Sigmoid colon (tissue), 7 donors: ENCODE results near the gene SORT1. TPM values are rescaled to one million over a fixed set of nuclear protein-coding genes. Genes with fewer than 3 reads are reported as not detected.

Source experiments
- DNase-seq: peaks from one replicate; pipeline ENCODE4 v3.0.0-alpha.2; 2019
- H3K27ac ChIP-seq, 4 donors: fragments of 200-600 bp; sonication (generic); one replicate each; pipeline ENCODE4 v1.5.1; 2016 to 2019; ENCODE audit warnings: mild to moderate bottlenecking in 1 of 4
- H3K27me3 ChIP-seq, 3 donors: fragments of 200-600 bp; sonication (generic); one replicate each; pipeline ENCODE4 v1.5.1; 2019; ENCODE audit warnings: mild to moderate bottlenecking in 1 of 3
- H3K36me3 ChIP-seq, 4 donors: fragments of 200-600 bp; sonication (generic); one replicate each; pipeline ENCODE4 v1.5.1; 2016 to 2019
- H3K4me1 ChIP-seq, 4 donors: fragments of 200-600 bp; sonication (generic); one replicate each; pipeline ENCODE4 v1.5.1; 2017 to 2019
- H3K4me3 ChIP-seq, 4 donors: fragments of 200-600 bp; sonication (generic); one replicate each; pipeline ENCODE4 v1.5.1; 2017 to 2019; ENCODE audit warnings: mild to moderate bottlenecking in 2 of 4, moderate library complexity in 1 of 4
- H3K9me3 ChIP-seq, 4 donors: fragments of 200-600 bp in 3 of 4; sonication (generic) in 3 of 4; one replicate each; pipeline versions ENCODE4 v1.5.1 to v1.6.1; 2013 to 2019
- EP300 ChIP-seq, 4 donors: sonication (generic); formaldehyde crosslinking; IDR thresholded peaks; one replicate each; pipeline ENCODE4 v1.6.1; 2017; ENCODE audit warnings: antibody characterized with exemption in 4 of 4
- POLR2A ChIP-seq, 2 donors: fragments of 450-650 bp; IDR thresholded peaks; one replicate each; pipeline ENCODE4 v1.6.1; 2016; ENCODE audit warnings: antibody characterized with exemption in 2 of 2, mild to moderate bottlenecking in 2 of 2, moderate library complexity in 2 of 2
- POLR2AphosphoS5 ChIP-seq, 4 donors: sonication (generic); formaldehyde crosslinking; IDR thresholded peaks; one replicate each; pipeline ENCODE4 v1.6.1; 2017; ENCODE audit warnings: antibody characterized with exemption in 4 of 4
- WGBS, 2 donors: extraction: QIAGEN DNeasy Blood & Tissue Kit; methylation state at CpG; one replicate each; pipeline ENCODE4 v1.1.7; 2013; 5-methylcytosine and 5-hydroxymethylcytosine counted together
- intact Hi-C: fragments of 100-400 bp; cut with DNase I; formaldehyde crosslinking; loops from one replicate; pipeline ENCODE4 v1.15.1; 2023
- polyA plus RNA-seq, 3 donors: library from polyadenylated mRNA; stranded (reverse); fragments of 200-250 nt; gene quantifications; one replicate each; pipeline ENCODE4 v1.2.3, GENCODE V29; 2013
- total RNA-seq, 4 donors: library from RNA; depleted of rRNA; stranded (reverse); fragments of >200 nt; gene quantifications; one replicate each; pipeline ENCODE4 v1.1.0, GENCODE V29; 2016
- TF ChIP-seq, protein P1 (sequence below), 4 experiments: fragments of 450-650 bp in 3 of 4; fragments of 200-600 bp in 1 of 4; IDR thresholded peaks; one replicate each; pipeline ENCODE4 v1.5.1; 2016 to 2019; ENCODE audit warnings: antibody characterized with exemption in 4 of 4, mild to moderate bottlenecking in 3 of 4, moderate library complexity in 2 of 4
- donor health status: healthy with polysubstance abuse.
- donor health status: Bipolar disorder and iron deficiency.
- donor health status: healthy.

SORT1 gene
- total and polyA plus RNA-seq, 7 donors: 7.2 to 55.1 (median 37.0) TPM

DNA sequence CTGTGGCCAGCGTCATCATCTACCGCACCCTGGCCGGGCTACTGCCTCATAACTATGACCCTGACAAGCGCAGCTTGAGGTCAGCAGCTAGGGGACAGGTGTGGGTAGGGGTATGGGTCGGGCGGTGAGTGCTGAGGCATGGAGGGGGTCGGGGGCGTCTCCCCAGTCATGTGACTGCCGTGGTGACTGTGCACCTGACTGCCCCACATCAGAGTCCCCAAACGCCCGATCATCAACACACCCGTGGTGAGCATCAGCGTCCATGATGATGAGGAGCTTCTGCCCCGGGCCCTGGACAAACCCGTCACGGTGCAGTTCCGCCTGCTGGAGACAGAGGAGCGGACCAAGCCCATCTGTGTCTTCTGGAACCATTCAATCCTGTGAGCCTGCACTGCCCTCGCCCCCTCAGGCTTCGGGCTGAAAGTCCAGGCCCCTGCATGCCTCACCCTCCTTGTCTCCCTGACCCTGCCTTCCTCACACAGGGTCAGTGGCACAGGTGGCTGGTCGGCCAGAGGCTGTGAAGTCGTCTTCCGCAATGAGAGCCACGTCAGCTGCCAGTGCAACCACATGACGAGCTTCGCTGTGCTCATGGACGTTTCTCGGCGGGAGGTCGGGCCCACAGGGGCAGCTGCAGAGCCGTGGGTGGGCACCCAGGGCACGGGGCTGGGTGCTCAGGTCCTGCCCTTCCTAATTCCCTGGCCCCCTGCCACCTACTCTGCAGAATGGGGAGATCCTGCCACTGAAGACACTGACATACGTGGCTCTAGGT, 128.3 kb downstream of the SORT1 start:
- H3K27ac ChIP-seq: no peak overlapping the region
- no peaks in the 10 kb centered on the region for H3K9me3 ChIP-seq
- WGBS, 2 donors: 92 to 93% methylated on average over 33 of the region's 33 CpGs
- peaks cover 0 to 2% (median 0%) of the 10 kb centered on the region in 4 donors for H3K4me1 ChIP-seq
- H3K4me3 ChIP-seq: no peak overlapping the region
- peaks cover 0 to 45% (median 0%) of the 10 kb centered on the region in 4 donors for H3K36me3 ChIP-seq
- TF ChIP-seq, protein P1, sequence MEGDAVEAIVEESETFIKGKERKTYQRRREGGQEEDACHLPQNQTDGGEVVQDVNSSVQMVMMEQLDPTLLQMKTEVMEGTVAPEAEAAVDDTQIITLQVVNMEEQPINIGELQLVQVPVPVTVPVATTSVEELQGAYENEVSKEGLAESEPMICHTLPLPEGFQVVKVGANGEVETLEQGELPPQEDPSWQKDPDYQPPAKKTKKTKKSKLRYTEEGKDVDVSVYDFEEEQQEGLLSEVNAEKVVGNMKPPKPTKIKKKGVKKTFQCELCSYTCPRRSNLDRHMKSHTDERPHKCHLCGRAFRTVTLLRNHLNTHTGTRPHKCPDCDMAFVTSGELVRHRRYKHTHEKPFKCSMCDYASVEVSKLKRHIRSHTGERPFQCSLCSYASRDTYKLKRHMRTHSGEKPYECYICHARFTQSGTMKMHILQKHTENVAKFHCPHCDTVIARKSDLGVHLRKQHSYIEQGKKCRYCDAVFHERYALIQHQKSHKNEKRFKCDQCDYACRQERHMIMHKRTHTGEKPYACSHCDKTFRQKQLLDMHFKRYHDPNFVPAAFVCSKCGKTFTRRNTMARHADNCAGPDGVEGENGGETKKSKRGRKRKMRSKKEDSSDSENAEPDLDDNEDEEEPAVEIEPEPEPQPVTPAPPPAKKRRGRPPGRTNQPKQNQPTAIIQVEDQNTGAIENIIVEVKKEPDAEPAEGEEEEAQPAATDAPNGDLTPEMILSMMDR (IDR thresholded peaks at IDR 0.05): no peak
- TF ChIP-seq POLR2AphosphoS5 (IDR thresholded peaks at IDR 0.05) (no peak), POLR2A (IDR thresholded peaks at IDR 0.05) (no peak), EP300 (IDR thresholded peaks at IDR 0.05) (no peak)
- intact Hi-C loops: no loop called here
- no peaks in the 10 kb centered on the region for H3K27me3 ChIP-seq
- no peak for DNase-seq

DNA sequence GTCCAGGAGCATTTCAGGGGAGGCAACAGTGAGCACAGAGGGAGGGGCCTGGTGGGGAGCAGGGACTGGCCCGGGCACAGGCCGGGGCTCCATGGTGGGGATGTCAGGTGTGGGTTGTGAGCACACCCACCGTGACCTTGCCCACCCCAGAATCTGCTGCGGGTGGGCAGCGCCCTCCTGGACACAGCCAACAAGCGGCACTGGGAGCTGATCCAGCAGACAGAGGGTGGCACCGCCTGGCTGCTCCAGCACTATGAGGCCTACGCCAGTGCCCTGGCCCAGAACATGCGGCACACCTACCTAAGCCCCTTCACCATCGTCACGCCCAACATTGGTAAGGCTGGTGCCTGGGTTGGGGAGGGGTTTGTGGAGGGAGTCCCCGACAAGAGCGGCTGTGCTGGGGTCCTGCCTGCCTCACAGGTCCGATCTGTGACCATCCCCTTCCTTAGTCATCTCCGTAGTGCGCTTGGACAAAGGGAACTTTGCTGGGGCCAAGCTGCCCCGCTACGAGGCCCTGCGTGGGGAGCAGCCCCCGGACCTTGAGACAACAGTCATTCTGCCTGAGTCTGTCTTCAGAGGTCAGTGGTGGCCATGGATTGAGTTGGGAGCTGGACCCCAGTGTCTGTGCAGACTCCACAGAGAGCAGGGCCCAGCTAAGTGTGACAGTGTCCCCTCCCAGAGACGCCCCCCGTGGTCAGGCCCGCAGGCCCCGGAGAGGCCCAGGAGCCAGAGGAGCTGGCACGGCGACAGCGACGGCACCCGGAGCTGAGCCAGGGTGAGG, 129.1 kb downstream of the SORT1 start:
- intact Hi-C loops: no loop called here
- peaks cover 0 to 48% (median 0%) of the 10 kb centered on the region in 4 donors for H3K36me3 ChIP-seq

DNA sequence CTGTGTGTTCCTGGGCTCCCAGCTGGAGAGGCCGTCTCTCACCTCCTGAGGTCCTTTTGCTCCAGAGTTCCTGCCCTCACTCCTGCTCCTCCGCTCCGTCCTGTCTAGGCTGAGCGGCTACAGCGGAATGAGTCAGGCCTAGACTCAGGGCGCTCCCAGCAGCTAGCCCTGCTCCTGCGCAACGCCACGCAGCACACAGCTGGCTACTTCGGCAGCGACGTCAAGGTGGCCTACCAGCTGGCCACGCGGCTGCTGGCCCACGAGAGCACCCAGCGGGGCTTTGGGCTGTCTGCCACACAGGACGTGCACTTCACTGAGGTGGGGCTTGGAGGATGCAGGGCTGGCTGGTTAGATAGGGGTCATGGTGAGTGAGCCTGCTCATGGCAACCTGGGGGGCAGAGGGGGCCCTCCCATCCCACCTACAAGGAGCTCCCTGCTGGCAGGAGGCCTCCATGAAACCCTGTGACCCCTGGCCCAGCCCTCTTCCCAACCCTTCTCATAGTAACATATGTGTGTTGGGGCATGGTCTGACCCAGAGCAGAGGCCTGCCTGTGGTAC, 129.9 kb downstream of the SORT1 start:
- DNase-seq: no peak
- no peak overlapping the region for H3K4me3 ChIP-seq
- no peaks in the 10 kb centered on the region for H3K27me3 ChIP-seq
- WGBS, 2 donors: 94 to 95% methylated on average over 17 of the region's 17 CpGs
- H3K9me3 ChIP-seq: no peaks in the 10 kb centered on the region
- TF ChIP-seq EP300 (IDR thresholded peaks at IDR 0.05) (no peak), POLR2AphosphoS5 (IDR thresholded peaks at IDR 0.05) (no peak), POLR2A (IDR thresholded peaks at IDR 0.05) (no peak)
- TF ChIP-seq, protein P1 (IDR thresholded peaks at IDR 0.05): no peak
- no peak overlapping the region for H3K27ac ChIP-seq
- peaks cover 0 to 48% (median 0%) of the 10 kb centered on the region in 4 donors for H3K36me3 ChIP-seq
- H3K4me1 ChIP-seq: peaks cover 0 to 9% (median 2%) of the 10 kb centered on the region in 4 donors
- intact Hi-C loops: no loop called here

More for the DNA sequence above, 129.1 kb downstream of the SORT1 start:
- 93 to 94% methylated on average over 29 of the region's 29 CpGs for whole genome bisulfite sequencing, 2 donors
- Histone ChIP-seq H3K27me3 (no peaks in the 10 kb centered on the region), H3K4me3 (no peak overlapping the region), H3K27ac (no peak overlapping the region), H3K4me1 (peaks cover 0 to 4% (median 0%) of the 10 kb centered on the region in 4 donors), H3K9me3 (no peaks in the 10 kb centered on the region)
- DNase-seq: no peak
- no peak for TF ChIP-seq EP300 (IDR thresholded peaks at IDR 0.05)
- TF ChIP-seq, protein P1 (IDR thresholded peaks at IDR 0.05): no peak
- TF ChIP-seq POLR2AphosphoS5 (IDR thresholded peaks at IDR 0.05): no peak
- TF ChIP-seq POLR2A (IDR thresholded peaks at IDR 0.05): no peak

DNA sequence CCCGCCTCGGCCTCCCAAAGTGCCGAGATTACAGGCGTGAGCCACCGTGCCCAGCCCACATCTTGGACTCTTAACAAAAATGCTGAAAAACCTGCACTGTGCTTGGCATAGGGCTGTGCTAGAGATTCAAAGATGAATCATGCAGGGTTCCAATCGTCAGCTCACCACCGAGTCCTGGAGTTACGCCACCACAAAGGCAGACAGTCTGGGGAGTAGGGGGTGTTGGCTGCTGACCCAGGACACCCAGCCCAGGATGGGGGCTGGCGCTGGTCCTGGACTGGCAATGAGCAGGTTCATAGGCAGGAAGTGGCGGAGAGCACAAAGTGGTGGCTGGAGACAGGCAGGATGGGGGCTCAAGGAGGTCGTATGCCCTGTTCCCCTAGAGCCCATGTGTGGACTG, 130.8 kb downstream of the SORT1 start:
- intact Hi-C loops: no loop called here
- H3K9me3 ChIP-seq: no peaks in the 10 kb centered on the region
- no peak overlapping the region for H3K27ac ChIP-seq
- H3K4me1 ChIP-seq: peaks cover 0 to 9% (median 2%) of the 10 kb centered on the region in 4 donors
- TF ChIP-seq EP300 (IDR thresholded peaks at IDR 0.05): no peak
- TF ChIP-seq, protein P1 (IDR thresholded peaks at IDR 0.05): no peak
- TF ChIP-seq POLR2AphosphoS5 (IDR thresholded peaks at IDR 0.05): no peak
- no peak for TF ChIP-seq POLR2A (IDR thresholded peaks at IDR 0.05)
- no peak for DNase-seq
- no peak overlapping the region for H3K4me3 ChIP-seq
- WGBS, 2 donors: 86 to 89% methylated on average over 11 of the region's 11 CpGs
- no peaks in the 10 kb centered on the region for H3K27me3 ChIP-seq
- peaks cover 0 to 48% (median 0%) of the 10 kb centered on the region in 4 donors for H3K36me3 ChIP-seq
